NCI-H2227 treated with DMSO at 0.1 percent for 48 hours (cell line): ENCODE data around the gene MYO1F.
"Not testable (repeated sequence)": the region's sequence is repeated elsewhere in the genome, so short reads cannot be mapped to it uniquely, and the experiment has no call there.

Source experiments
- DNase-seq: peaks from one replicate; lab custom pipeline; 2025; lab: John Stamatoyannopoulos, UW

The MYO1F gene

DNA sequence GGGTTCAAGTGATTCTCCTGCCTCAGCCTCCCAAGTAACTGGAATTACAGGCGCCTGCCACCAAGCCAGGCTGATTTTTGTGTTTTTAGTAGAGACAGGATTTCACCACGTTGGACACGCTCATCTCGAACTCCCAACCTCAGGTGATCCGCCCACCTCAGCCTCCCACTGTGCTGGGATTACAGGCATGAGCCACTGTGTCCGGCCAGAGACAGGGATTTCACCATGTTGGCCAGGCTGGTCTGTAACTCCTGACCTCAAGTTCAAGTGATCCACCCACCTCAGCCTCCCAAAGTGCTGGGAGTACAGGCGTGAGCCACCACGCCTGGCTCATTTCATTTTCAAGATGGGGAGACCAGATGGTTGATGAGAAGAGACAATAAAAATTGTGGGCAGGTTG, 12.4 kb downstream of the MYO1F start:
- not testable (repeated sequence) for DNase-seq

GRCh38 chr19:8561075-8561764, 16.0 kb downstream of the MYO1F start:
- no peak for DNase-seq

GRCh38 chr19:8558325-8558724, 18.9 kb downstream of the MYO1F start:
- DNase-seq: no peak

DNA sequence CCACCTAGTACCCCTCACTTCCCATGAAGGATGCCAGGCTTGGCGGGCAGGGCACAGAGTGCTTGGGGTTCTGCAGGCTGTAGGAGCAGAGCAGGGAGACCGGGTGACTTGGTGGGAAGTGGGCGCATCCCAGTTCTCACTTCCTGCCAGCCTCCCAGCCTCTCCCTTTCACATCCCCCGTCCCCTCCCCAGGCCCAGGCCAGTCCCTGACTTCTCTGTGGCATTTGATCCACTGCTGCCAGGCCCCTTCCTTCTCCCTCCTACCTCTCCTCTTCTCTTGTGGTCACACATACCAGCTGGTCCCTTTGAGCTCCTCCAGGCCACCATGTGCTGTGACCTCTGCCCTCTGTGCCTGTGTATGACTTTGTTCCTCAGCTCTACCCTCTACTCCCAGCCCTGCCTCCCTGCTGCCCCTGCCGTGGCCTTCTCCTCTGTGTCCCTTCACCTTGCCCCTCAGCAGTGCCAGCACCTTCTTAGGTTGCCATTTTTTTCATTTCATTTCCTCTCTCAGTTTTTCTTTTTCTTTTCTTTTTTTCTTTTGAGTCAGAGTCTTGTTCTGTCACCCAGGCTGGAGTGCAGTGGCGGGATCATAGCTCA, 19.5 kb downstream of the MYO1F start:
- DNase-seq: no peak

GRCh38 chr19:8553729-8554128, 23.5 kb downstream of the MYO1F start:
- DNase-seq: not testable (repeated sequence)

GRCh38 chr19:8552810-8553209, 24.4 kb downstream of the MYO1F start:
- DNase-seq: no peak

DNA sequence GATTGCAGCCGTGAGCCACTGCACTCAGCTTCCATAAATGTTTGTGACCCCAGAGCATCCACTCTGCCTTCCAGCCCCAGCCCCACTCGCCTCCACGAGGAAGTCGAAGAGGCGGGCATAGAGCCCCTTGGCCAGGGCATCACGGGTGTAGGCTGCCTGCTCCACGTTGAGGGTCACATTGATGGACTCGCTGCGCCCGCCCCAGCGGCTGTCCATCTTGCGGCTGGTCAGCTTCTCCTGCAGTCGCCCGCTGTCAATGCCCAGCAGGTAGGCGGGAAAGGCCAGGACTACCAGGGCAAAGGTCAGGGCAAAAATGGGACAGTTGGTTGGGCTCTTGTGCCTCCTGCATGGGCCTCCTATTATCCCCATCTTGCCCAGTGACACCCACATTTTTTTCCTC, 27.2 kb downstream of the MYO1F start:
- DNase-seq: no peak

DNA sequence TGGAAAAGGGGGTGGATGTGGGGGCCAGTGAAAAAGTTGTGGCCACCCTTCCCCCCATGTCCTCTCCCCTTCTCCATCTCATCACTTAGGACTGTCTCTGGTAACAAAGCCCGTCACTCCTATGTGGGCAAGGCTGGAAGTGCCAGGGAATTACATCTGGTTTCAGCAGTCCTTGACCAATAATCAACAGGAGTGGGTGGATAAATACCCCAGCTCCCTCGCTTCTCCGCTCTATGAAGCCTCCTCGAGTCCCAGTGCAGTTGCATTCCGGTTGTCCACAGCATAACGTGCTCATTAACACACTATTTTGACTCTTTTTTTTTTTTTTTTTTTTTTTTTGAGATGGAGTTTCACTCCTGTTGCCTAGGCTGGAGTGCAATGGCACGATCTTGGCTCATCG, 31.5 kb downstream of the MYO1F start:
- no peak for DNase-seq

DNA sequence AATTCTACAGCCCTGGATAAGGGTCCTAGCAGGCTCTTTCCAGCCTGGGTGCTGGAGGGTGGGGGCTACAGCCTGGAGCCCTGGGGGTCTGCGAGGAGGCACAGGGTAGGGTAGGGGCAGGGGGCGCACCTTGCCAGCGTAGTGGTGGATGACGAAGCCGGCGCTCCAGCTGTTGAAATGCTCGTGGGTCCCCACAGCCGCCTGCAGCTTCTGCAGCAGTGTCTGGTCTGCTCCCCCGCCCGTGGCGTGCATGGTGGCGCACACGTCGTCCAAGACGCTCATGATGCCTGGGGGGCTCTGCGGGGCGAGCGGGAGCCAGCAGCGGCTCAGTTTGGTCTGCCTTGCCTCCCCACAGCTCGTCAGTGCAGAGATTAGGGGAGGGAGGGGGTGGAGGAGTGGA, 33.1 kb downstream of the MYO1F start:
- DNase-seq: no peak

DNA sequence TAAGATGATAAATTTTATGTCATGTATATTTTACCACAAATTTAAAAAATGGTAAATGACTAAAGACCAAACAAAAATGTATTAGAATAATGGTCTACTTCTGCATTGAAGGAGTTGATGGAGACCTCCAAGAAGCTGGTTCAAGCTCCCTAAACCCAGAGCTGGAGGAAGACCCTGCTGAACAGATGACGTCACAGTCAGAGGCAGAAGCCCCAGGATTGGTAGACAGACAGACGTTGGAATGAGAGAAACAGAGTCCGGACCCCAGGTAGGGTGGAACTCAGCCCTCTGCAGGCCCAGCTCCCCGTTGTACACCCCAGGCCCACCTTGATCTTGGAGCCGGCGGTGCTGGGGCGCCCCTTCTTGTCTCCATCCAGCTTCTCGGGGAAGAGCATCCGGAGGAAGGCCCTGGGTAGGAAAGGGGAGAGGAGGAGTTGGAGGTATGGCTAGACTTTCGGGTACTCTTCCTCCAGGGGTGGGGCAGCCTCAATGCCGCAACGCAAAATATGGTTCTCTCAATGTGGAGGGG, 37.6 kb downstream of the MYO1F start:
- DNase-seq: no peak

- DNase-seq: no peak
Measured at GRCh38 chr19:8537099-8537498, 40.1 kb downstream of the MYO1F start.

- DNase-seq: no peak
Measured at GRCh38 chr19:8536282-8536681, 41.0 kb downstream of the MYO1F start.

- no peak for DNase-seq
Measured at GRCh38 chr19:8532225-8532624, 45.0 kb downstream of the MYO1F start.

GRCh38 chr19:8531470-8531869, 45.8 kb downstream of the MYO1F start:
- DNase-seq: no peak

GRCh38 chr19:8530061-8530679, 47.1 kb downstream of the MYO1F start:
- no peak for DNase-seq

DNA sequence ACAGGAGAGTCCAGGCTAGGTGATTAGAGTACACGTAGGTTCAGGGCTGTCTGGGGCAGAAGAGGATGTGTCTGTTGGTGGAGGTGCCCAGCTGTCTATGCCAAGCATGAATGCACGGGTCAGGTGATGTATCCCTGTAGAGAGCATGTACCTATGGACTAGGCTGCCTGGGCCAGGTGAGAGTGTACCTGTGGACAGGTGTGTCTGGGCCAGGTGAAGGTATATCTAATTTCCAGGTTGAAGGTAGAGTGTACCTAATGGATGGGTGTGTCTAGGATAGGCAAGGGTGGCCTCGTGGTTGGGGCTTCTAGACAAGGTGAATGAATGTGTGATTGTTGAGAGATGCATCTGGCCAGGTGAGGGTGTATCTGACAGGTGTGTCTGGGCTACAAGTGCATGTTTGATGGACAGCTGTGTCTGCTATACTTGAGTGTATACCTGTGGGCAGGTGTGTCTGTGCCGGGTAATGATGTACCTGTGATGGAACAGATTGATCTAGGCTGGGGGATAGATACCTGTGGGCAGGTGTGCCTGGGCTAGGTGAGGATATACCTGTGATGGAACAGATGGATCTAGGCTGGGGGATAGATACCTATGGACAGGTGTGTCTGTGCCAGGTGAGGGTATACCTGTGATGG, 47.8 kb downstream of the MYO1F start:
- no peak for DNase-seq

- DNase-seq: no peak
Measured at GRCh38 chr19:8528500-8528899, 48.7 kb downstream of the MYO1F start.

DNA sequence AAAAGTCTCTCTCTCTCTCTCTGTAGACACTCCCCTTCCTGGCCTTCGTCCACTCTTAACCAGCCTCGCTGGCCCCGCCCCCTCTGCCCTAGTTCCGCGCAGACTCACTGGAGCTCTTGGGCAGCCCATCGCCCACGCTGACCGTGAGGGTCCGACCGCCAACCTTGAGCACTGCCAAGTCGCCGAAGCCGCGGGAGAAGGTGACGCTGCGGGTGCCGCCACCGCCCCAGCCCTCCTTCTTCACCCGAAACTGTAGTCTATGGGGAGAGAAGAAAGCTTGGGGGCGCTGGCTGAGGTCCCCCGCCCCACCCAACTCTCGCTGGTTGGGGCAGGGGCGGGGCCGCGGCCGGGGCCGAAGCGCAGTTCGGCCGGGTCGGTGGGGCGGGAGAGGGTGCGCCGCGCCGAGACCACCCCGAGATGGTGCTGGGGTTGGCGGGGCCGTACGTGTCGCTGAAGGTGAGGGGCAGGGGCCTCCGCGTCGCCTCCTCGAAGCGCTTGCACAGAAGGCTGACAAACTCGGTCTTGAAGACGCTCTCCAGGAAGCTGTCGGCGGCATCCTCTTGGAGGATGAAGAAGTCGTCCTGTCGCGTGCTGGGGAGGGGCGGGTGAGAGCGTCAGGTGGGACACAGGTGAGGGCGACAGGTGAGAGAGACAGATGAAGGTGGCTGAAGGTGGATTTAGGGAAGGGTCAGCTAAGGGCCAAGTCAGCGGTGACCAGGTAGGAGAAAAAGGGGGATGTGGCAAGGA, 50.7 kb downstream of the MYO1F start:
- DNase-seq: peak; percentile 75

- no peak for DNase-seq
Measured at GRCh38 chr19:8525401-8525684, 51.9 kb downstream of the MYO1F start.

- DNase-seq: no peak
Measured at GRCh38 chr19:8519388-8519787, 57.9 kb downstream of the MYO1F start.

GRCh38 chr19:8518536-8518935, 58.7 kb downstream of the MYO1F start:
- no peak for DNase-seq
